Stomach (tissue), 9 donors: ENCODE results near the gene PHOSPHO1. TPM values are rescaled to one million over a fixed set of nuclear protein-coding genes. Genes with fewer than 3 reads are reported as not detected.

Experiments used
- DNase-seq, 2 donors: peaks; one replicate each; pipeline versions ENCODE4 v3.0.0 to v3.0.0-alpha.2; 2013 to 2019
- H3K27ac ChIP-seq, 5 donors: fragments of 200-600 bp in 4 of 5; sonication (generic) in 4 of 5; one replicate each; pipeline ENCODE4 v1.5.1; 2013 to 2019; ENCODE audit warnings: mild to moderate bottlenecking in 1 of 5, moderate library complexity in 1 of 5
- H3K27me3 ChIP-seq, 3 donors: fragments of 200-600 bp; sonication (generic); one replicate each; pipeline ENCODE4 v1.5.1; 2017 to 2019; ENCODE audit warnings: mixed run types in 1 of 3
- H3K36me3 ChIP-seq, 4 donors: fragments of 200-600 bp; sonication (generic); 1 replicate in 3 of 4; 2 replicates in 1 of 4; pipeline ENCODE4 v1.5.1; 2016 to 2019
- H3K4me1 ChIP-seq, 4 donors: fragments of 200-600 bp; sonication (generic); one replicate each; pipeline ENCODE4 v1.5.1; 2016 to 2019
- H3K4me3 ChIP-seq, 4 donors: fragments of 200-600 bp; sonication (generic) in 3 of 4; one replicate each; pipeline ENCODE4 v1.5.1; 2016 to 2019; ENCODE audit warnings: mild to moderate bottlenecking in 1 of 4
- H3K9me3 ChIP-seq, 4 donors: fragments of 200-600 bp; sonication (generic); one replicate each; pipeline ENCODE4 v1.5.1; 2016 to 2019
- CTCF ChIP-seq, 7 experiments: fragments of 450-650 bp in 4 of 7; fragments of 200-600 bp in 3 of 7; sonication (generic) in 3 of 7; IDR thresholded peaks; one replicate each; pipeline ENCODE4 v1.5.1; 2016 to 2019; ENCODE audit warnings: antibody characterized with exemption in 7 of 7, control low read depth in 2 of 7, mild to moderate bottlenecking in 1 of 7
- EP300 ChIP-seq: sonication (generic); formaldehyde crosslinking; IDR thresholded peaks from one replicate; pipeline ENCODE4 v1.6.1; 2017; ENCODE audit warnings: antibody characterized with exemption
- POLR2A ChIP-seq, 4 donors: fragments of 450-650 bp; IDR thresholded peaks; one replicate each; pipeline ENCODE4 v1.6.1; 2016; ENCODE audit warnings: antibody characterized with exemption in 4 of 4, control low read depth in 2 of 4, mild to moderate bottlenecking in 1 of 4, moderate library complexity in 1 of 4
- POLR2AphosphoS5 ChIP-seq, 3 donors: sonication (generic); formaldehyde crosslinking; IDR thresholded peaks; one replicate each; pipeline ENCODE4 v1.6.1; 2016; ENCODE audit warnings: antibody characterized with exemption in 3 of 3
- WGBS, 5 donors: extraction: QIAGEN DNeasy Blood & Tissue Kit in 3 of 5; methylation state at CpG; one replicate each; pipeline versions ENCODE4 v1.1.5 to v1.1.7; 2013 to 2018; 5-methylcytosine and 5-hydroxymethylcytosine counted together
- intact Hi-C: fragments of 100-400 bp; cut with DNase I; formaldehyde crosslinking; loops from one replicate; pipeline ENCODE4 v1.15.1; 2023; ENCODE audit warnings: low total_unique reads
- polyA plus RNA-seq, 3 donors: library from polyadenylated mRNA; stranded (reverse); fragments of 200-250 nt; gene quantifications; one replicate each; pipeline ENCODE4 v1.2.3, GENCODE V29; 2013
- total RNA-seq, 5 donors: library from RNA; depleted of rRNA; stranded (reverse); fragments of >200 nt; gene quantifications; one replicate each; pipeline versions ENCODE4 v1.1.0 to v1.2.3, GENCODE V29; 2014 to 2016
- donor health status: healthy with polysubstance abuse.
- donor health status: Bipolar disorder and iron deficiency.
- donor health status: healthy.

PHOSPHO1 gene
- total and polyA plus RNA-seq, 8 donors: 0.35 to 7.7 (median 1.7) TPM; not detected in 5

GRCh38 chr17:49255125-49255524 lies 24.5 kb upstream of the PHOSPHO1 start:
- Histone ChIP-seq H3K4me1 (peaks cover 0 to 5% (median 4%) of the 10 kb centered on the region in 4 donors), H3K27ac (no peak overlapping the region), H3K9me3 (no peaks in the 10 kb centered on the region), H3K27me3 (no peaks in the 10 kb centered on the region), H3K4me3 (no peak overlapping the region), H3K36me3 (no peaks in the 10 kb centered on the region)
- intact Hi-C loops: no loop called here
- no peak for DNase-seq
- 59 to 76% (median 71%) methylated on average over 5 of the region's 5 CpGs for WGBS, 5 donors
- no peak for TF ChIP-seq EP300
- no peak for TF ChIP-seq POLR2AphosphoS5 (IDR thresholded peaks at IDR 0.05)
- no peak for TF ChIP-seq CTCF (IDR thresholded peaks at IDR 0.05)
- TF ChIP-seq POLR2A (IDR thresholded peaks at IDR 0.05): no peak

- 54 to 70% (median 63%) methylated on average over 4 of the region's 4 CpGs for WGBS, 5 donors
- H3K27ac ChIP-seq: no peak overlapping the region
- peaks cover 0 to 7% (median 5%) of the 10 kb centered on the region in 4 donors for H3K4me1 ChIP-seq
- intact Hi-C loops: no loop called here
- H3K9me3 ChIP-seq: no peaks in the 10 kb centered on the region
- H3K27me3 ChIP-seq: peaks cover 0 to 6% (median 4%) of the 10 kb centered on the region in 3 donors
- no peak for TF ChIP-seq EP300
- TF ChIP-seq POLR2A (IDR thresholded peaks at IDR 0.05): no peak
- TF ChIP-seq POLR2AphosphoS5 (IDR thresholded peaks at IDR 0.05): no peak
- no peak for TF ChIP-seq CTCF (IDR thresholded peaks at IDR 0.05)
- no peak overlapping the region for H3K4me3 ChIP-seq
- H3K36me3 ChIP-seq: no peaks in the 10 kb centered on the region
- DNase-seq: no peak
Observed at GRCh38 chr17:49254066-49254465, 23.5 kb upstream of the PHOSPHO1 start.

- DNase-seq: peak in 1 of 2 donors; percentile 28
- TF ChIP-seq POLR2A (IDR thresholded peaks at IDR 0.05) (no peak), CTCF (IDR thresholded peaks at IDR 0.05) (no peak), EP300 (no peak), POLR2AphosphoS5 (IDR thresholded peaks at IDR 0.05) (no peak)
- intact Hi-C loops: no loop called here
Observed at GRCh38 chr17:49252148-49252695, 21.6 kb upstream of the PHOSPHO1 start.

GRCh38 chr17:49249890-49250522 lies 19.4 kb upstream of the PHOSPHO1 start:
- Histone ChIP-seq H3K36me3 (no peaks in the 10 kb centered on the region), H3K4me3 (no peak overlapping the region), H3K9me3 (no peaks in the 10 kb centered on the region), H3K27me3 (peaks cover 0 to 40% (median 4%) of the 10 kb centered on the region in 3 donors), H3K27ac (no peak overlapping the region), H3K4me1 (peaks cover 0 to 7% (median 5%) of the 10 kb centered on the region in 4 donors)
- WGBS, 5 donors: 87 to 89% (median 89%) methylated on average over 12 of the region's 12 CpGs
- no peak for DNase-seq
- TF ChIP-seq POLR2A (IDR thresholded peaks at IDR 0.05) (no peak), POLR2AphosphoS5 (IDR thresholded peaks at IDR 0.05) (no peak), EP300 (no peak), CTCF (IDR thresholded peaks at IDR 0.05) (no peak)
- intact Hi-C loops: no loop called here

More at GRCh38 chr17:49252148-49252695, 21.6 kb upstream of the PHOSPHO1 start:
- H3K4me1 ChIP-seq: peaks cover 0 to 7% (median 5%) of the 10 kb centered on the region in 4 donors
- no peak overlapping the region for H3K27ac ChIP-seq
- peaks cover 0 to 24% (median 4%) of the 10 kb centered on the region in 3 donors for H3K27me3 ChIP-seq
- no peaks in the 10 kb centered on the region for H3K9me3 ChIP-seq
- H3K36me3 ChIP-seq: no peaks in the 10 kb centered on the region
- WGBS, 5 donors: 74 to 83% (median 83%) methylated on average over 6 of the region's 6 CpGs
- H3K4me3 ChIP-seq: no peak overlapping the region
